ENCODE data around the gene ABCC4.

Gene ABCC4

DNA sequence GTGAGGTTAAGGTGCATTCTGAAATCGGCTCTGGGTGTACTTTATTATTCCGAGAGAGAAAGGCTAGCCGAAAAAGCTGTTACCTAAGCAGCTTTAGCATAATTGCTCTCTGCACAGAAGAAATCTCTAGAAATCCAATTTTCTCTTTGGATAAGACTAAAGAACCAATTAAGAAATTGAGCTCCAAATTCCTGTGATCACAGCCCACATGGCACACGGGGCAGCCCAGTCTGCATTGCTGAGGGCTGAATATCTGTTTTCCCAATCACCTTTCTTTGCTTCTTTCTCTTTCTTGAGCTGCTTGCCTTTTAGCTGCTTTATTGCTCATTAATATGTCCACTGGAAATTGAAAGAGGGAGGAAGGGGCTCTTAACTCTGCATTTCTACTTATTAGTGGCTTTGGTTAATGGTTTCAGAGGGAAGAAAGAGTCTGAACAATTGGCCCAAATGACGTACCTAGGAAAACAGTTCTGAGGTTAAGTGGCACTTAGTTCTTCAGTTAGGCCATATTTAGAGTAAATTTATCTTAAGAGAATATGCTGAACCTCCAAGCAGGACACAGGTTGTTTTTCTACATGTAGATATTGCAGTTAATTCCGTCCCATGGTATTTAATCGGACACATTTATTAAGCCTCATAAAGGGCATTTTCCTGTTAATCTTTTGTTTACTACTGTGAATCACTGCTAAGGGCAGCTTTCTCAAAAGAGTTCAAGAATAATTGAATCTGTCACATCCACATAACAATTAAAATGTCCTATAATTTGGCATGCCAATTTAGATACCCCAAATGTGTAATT lies 265.7 kb downstream of the ABCC4 start:
- DNase-seq = no peak

DNA sequence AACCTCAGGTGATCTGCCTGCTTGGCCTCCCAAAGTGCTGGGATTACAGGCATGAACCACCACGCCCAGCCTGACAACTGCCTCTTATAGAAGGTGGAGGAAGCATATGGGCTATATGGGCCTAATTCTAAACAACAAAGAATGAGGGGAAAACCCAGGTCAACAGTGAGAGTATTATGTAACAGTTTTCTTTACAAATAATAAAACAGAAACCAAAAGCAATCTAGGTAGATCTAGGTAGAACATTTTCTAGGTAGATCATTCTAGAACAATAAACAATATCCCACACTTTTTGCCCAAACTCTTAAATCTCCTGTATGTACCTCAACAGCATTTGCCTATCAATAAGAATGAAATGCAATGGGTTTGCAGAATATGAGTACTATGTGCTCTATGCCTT lies 267.4 kb downstream of the ABCC4 start:
- DNase-seq = no peak

DNA sequence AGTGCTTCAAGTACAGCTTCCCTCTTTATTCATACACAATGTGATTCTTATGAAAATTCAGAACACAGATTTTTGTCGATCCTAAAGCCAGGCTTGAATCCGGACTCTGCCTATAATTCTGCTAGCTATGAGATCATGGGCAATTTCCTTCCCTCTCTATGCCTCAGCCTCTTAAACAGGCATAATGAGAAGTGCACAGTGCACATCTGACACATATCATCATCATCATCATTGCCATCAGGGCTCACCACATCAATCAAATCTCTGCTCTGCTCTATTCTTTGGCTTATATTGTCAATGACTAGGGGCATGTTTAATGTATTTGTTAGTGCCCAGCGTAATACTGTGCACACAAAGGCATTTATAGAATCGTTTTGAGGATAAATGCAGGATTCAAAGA lies 269.1 kb downstream of the ABCC4 start:
- DNase-seq = no peak

DNA sequence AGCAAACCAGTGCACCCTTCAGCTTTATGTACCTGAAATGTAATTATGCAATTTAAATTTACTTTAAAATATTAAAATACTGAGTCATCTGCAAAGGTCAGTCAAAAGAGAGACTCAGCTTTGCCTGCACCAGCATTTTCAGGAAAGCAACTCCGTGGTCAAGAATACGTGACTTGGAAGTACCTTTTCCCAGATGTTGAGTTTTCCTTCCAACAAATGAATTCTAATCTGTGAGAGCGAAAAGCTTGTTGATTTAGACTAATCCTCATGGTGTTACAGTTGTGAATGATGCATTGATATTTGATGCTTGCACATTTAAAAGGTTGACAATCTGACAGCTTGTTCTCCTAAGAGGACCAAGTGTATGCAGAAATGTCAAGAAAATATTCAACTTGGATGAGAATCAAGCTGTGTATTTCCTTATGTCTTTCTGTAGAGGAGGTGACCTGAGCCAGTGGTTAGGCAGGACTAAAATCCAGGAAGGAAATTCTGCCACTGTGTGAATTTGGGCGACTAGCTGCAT lies 270.4 kb downstream of the ABCC4 start:
- DNase-seq = no peak

DNA sequence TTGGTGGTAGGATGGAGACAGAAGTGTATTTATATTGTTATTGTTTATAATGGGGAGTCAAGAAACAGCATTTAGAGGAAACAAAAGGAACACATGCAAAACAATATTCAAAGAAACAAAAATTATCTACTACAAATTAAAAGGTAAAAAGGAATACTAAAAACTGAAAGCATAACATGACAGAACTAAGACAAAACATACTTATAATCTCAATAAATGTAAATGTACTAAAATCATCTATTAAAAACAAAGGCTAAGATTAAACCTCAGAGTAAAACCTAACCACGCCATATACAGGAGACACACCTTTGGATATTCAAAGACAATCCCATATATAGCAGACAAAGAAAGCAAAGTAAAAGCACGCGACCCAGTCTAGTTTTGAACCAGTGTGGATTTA lies 273.6 kb downstream of the ABCC4 start:
- no peak for DNase-seq

DNA sequence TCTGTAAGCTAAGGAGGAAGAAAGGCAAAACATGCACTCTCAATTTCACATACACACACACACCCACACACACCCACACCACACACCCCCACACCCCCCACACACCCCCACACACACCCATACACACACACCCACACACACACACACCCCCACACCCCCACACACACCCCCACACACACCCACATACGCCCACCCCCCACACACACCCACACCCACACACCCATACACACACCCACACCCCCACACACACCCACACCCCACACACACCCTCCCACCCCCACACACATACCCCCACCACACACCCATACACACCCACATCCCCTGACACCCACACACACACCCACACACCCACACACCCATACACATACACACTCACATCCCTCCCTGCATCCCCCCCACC lies 276.1 kb downstream of the ABCC4 start:
- no peak for DNase-seq

DNA sequence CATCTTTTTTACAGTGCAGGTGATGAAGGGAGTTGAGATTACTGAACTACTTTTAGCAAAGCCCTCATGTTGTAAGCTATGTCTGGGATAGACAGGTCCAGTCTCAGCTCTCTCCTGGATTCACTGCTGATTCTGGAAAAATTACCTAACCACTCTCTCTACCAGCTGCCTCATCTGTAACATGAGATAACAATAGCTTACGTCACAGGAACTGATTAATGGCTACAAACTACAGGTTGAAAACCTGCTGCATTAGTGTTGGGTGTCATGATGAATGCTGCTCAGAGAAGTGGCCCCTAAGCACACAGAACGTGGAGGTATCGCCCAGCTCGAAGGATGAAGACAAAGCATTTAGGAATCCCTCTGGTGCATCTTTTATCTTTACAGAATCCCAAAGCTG lies 277.8 kb downstream of the ABCC4 start:
- DNase-seq = no peak

DNA sequence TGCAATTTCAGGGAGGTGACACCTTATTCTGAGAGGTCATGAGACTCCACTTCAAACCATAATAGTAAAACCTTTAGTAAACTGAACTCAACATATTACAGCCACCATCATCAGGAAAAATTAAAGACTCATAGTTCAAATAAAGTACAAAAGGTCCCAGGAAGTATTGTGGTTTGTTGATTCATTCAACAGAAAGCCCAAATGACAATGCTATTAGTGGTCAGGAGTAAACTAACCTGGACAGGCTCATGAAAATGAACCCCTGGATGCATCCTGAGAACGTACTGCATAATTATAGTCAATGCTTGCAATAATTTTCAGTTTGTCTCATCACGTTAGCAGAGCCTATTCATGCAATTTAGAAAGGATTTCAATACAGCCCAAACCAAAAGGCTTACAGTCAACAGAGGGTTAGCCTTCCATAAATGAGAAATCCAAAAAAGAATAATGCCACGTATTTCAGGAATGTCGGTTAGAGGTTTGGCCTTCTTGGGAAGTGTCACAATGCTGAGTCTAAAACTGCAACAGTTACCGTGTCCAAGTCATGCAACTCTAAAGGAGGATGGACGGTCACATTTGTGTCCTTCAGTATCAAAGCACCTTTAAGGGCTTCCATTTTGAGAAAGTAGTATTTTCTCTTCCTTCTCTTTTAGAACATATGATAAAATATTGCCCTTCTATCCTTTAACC lies 280.8 kb downstream of the ABCC4 start:
- no peak for DNase-seq

DNA sequence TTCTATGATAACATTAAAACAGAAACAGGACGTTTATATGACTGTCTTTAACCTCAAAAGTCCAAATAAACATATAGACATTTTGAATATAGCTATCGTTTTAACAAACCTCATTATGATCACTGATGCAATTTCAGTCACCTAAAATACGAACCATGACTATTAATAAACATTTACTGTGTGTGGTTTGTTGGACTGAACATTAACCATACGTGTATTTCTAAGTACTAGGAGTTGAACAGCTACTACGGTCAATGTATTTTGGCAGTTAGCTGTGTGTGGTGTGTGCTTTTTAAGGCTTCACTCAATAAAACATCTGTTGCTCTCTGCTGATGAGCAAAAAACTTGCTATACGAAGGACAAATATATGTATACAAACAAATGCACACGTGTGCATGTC lies 281.4 kb downstream of the ABCC4 start:
- DNase-seq = no peak

DNA sequence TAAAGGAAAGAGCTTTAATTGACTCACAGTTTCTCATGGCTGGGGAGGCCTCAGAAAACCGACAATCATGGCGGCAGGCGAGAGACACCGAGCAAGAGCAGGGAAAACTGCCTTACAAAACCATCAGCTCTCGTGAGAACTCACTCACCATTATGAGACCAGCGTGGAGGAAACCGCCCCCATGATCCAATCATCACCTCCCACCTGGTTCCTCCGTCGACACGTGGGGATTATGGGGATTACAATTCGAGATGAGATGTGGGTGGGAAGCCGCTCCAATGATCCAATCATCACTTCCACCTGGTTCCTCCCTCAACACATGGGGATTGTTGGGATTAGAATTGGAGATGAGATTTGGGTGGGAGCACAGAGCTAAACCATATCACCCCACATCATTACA lies 293.9 kb downstream of the ABCC4 start:
- DNase-seq = no peak

DNA sequence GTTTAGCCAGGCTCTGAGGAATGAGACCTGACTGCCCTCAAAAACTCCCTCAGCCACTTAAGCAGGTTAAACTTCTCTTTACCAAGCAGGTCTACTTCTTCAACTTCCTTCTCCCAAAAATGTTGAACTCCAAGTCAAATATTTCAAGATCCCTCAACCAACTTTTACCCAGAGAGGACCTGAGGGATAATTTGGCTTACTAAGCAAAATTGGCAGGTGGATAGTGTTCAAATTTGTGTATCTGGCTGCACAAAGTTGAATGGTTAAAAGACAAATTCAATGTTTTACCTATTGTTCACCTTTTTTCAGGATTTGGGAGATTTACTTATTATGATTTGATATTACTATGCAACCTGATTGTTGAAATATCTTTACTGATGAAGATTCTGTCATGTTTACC lies 296.0 kb downstream of the ABCC4 start:
- DNase-seq = no peak

DNA sequence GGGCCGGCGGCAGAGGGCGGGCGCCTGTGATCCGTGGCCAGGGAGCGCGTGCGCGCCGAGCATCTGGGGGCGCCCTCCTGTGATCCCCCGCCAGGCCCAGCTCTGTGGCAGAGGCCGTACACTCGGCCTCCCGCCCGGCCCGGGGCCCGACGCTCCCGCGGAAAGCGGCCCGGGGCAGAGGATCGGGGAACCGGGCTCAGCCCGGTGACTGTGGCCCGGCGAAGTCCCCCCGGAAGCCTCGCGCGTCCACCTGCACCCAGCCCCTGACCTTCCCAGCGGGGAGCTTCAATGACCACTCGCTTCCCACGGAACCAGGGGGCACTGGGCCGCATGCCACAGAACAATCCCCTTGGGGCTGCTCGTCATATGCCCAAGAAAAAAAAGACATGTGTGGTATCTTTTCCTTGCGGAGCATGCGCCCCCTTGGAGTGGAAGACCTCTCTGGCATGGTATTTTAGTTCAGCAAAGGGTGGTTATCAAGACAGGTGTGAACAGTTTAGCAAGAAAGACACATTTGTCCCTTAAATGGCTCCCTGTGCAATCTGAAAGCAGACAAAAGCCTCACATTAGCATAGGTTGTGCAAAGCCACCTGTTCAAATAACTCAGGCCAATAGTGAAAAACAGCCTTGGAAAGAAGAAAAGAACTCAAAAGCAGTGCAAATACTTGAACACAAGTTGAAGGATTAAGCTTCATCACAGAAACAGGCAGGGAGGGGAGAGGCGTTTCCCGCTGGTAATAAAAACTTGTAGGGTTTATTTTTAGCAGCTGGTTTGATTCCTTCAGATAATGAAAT lies 298.0 kb downstream of the ABCC4 start:
- DNase-seq = no peak

DNA sequence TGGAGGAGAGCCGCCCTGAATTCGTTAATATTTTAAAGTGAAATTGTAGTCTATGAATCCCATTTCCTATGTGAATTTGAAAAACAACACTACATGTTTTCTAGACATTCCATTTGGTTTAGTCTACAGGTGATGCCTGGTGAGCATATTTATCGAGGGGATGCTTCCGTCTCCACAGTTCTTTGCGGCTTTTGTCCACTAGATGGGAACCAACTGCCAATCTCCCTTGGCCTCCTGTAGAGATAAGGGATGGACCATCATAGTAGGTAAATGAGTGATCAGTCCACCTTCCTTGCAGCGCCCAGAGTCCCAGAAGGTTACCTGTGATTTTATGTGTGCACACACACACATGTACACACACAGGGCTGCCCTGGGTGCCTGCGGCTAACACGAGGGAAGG lies 299.1 kb downstream of the ABCC4 start:
- DNase-seq = no peak

DNA sequence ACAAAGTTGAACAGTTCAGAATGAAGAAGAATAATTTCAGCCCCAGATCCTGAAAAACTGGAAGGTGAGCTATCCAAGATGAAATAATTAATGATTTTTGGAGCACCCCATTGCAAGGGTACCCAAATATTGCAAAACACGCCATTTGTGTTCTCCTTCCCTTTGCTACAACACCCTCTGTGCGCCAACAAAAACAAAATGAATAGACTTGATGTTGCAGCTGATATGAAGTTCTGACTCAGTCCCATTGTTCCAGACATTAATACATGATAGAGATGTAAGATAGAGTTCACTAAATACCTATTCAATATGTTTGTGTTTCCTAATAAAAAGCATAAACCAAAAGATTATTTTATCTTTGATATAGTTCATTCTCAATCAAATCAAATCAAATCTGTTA lies 301.4 kb downstream of the ABCC4 start:
- no peak for DNase-seq

DNA sequence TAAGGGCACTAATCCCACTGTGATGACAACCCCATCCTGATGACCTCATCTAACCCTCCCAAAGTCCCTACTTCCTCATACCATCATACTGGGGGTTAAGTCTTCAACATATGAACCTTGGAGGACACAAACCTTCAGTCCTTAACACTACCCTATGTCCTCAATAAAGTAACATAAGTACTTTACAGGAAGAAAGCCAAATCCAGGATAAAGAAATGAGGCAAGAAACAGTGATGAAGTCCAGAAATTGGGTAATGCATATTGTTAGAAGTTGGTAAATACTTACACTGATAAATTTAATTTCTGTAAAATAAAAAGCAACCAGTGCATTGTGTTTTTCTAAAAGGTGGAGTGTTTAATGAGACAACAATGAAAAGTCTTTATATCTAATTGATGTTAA lies 304.1 kb downstream of the ABCC4 start:
- DNase-seq = no peak

DNA sequence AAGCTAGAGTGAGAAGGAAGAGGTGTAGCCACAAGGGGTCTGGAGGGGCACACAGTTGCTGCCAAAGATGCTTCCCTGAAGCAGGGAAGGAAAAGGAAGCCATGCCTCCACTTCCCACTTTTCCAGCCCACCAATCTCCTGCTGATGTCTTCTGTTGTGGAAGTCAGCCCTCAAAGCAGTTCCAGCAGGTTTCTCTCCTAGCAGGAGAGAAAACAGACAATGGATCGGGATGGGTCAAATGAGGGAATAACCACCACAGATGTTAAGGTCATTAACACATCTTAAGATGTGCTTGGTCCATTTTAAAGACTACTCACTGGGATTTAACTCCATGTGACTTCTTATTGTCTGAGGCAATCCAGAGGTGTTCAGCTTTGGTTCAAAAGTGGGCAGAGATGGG lies 304.8 kb downstream of the ABCC4 start:
- no peak for DNase-seq

DNA sequence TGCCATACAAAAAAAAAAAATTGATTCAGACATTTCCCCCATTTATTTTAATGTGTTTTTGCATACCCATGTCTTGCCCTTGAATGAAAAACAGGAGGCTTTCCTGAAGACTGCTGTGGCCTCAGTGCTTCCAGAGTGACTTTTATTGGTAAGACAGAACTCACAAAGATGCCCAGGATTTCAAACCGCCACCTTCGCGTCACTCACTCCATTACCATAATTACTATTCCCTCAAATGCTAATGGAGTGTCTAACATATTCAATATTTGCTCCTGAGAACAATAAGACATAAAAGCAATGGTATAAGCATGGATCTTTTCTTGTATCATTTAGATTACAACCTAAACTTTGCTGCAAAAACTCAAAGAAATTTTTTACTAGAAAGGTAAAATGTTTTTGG lies 306.7 kb downstream of the ABCC4 start:
- no peak for DNase-seq

DNA sequence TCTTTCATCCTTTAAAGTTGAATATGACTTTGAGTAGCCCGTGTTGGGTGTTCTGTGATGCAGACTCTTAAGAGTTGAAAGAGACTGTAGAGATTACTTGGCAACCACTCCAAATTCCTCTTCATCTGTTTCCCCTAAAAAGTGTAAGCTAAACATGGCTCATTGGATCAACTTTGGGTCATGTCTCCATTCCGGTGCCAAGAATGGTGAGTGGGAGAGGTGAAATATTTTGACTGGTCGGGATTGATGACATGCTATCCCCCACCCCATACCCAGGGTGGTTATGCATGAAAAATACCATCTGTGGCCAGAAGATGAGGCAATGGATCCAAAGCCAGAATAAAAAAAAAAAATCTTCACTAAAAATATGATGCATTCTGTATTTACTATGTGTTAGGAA lies 307.6 kb downstream of the ABCC4 start:
- no peak for DNase-seq

DNA sequence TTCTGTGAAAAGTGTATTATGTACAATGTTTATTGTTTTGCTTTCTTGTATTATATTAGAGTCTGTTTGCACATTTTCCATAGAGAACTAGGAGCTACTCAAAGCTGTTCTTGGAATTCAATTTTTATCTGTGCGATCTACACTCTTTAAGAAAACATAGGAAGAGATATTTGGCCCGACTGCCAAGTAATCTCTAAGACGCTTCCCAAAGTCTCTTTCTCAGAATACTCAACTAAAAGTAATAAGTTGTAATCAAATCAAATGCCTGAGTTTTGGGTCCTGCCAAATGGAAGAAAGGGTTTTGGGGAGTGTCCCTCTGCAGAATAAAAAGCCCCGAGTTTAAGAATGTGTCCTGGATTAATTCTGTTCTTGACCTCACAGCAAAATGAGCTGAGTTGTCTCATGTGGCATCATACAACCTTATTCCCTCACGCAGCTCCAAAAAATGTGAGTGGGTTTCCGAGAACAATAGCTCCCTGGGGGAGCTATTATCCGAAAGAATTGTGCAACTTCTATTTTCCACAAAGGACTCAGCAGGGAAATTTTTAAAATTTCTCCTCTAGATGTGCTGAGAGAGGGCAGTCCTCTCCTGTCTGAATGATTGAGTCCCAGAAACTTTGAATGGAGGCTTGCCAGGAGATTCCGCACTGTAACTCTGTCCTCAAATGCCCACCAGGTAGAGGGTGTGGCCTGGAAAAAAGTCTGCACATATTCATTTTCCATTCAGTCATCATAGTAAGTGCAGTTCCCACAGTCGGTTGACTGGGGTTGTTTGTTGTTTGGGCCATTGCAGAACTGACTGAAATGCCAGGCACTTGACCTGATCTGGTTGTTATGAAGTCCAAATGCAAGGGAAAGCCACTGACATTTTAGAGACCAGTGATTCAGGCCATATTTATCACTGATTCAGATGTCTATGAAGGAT lies 309.0 kb downstream of the ABCC4 start:
- DNase-seq = no peak

DNA sequence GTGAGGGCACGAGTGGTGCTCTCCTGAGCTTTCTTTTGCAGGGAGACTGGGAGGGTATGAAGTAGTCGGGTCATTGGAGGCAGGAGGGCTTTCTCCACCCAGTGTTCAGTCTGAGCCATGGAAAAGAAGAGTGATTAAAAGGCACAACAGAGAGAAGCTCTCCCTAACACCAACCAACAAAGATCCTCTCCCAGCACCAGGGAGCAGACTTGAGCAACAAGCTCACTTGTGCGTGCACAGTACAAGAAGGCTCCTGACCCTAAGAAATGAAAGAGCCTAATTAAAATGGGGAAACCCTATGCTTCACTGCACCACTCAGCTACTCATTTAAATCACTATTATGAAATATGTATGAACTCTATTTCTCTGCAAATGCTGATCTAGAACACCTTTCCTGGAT lies 312.6 kb downstream of the ABCC4 start:
- DNase-seq = no peak

DNA sequence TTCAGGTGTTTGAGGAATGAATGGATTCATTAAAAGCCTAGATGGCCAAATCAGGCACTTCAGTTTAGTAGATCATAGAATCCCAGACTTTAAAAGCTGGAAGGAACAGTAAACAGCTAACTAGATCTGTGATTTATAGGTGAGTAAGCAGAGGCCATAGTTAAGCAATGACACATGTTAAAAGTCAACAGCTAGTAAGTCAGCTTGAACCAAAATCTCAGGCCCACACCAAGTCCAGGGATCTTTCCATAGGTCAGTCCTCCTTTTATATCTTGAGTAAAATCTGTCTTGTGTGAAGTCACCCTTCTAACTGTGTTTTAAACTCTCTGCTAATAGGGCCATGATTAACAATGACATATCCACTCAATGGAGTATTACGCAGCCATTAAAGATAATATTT lies 313.4 kb downstream of the ABCC4 start:
- DNase-seq = no peak

DNA sequence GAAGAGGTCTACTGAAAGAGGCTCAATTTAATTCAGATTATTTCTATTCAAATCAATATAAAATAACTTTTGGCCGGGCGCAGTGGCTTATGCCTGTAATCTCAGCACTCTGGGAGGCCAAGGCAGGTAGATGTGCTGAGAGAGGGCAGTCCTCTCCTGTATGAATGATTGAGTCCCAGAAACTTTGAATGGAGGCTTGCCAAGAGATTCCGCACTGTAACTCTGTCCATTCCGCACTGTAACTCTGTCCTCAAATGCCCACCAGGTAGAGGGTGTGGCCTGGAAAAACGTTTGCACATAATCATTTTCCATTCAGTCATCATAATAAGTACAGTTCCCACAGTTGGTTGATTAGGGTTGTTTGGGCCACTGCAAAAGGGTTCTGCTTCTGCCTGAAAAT lies 314.2 kb downstream of the ABCC4 start:
- no peak for DNase-seq

DNA sequence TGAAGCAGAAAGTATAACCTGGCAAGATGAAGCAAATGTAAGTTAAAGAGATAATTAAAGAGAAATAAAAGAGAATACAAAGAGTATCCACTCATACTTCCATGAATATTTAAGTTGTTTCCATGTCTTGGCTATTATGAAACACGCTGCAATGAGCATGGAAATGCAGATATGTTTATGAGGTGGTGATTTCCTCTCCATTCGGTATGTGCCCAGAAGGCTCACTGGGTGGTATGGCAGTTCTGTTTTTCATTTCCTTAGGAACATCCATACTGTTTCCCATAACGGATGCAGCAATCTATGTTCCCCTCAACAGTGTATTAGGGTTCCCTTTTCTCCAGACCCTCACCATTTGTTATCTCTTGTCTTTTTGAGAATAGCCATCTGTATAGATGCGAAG lies 316.3 kb downstream of the ABCC4 start:
- DNase-seq = no peak
